IMR-90 (cell line): Measurements from ENCODE around the gene ANKRD44.

Experiments used
- CEBPB ChIP-seq: IDR thresholded peaks from 2 replicates; pipeline ENCODE4 v1.6.1; 2012; ENCODE audit warnings: low read depth, low read length, improper control_type of control experiment
- POLR2A ChIP-seq: IDR thresholded peaks from 2 replicates; pipeline ENCODE4 v1.6.1; 2012; ENCODE audit warnings: mild to moderate bottlenecking, low read depth, low read length
- RCOR1 ChIP-seq: IDR thresholded peaks from 2 replicates; pipeline ENCODE4 v1.6.1; 2012; ENCODE audit warnings: mild to moderate bottlenecking, low read length, improper control_type of control experiment; ENCODE audit not compliant: insufficient replicate concordance
- USF2 ChIP-seq: fragments of 150-350 bp; IDR thresholded peaks from 2 replicates; pipeline ENCODE4 v1.6.1; 2017; ENCODE audit warnings: mild to moderate bottlenecking, antibody characterized with exemption, low read length, low read depth

GRCh38 chr2:197250084-197250397, 60.5 kb downstream of the ANKRD44 start:
- TF ChIP-seq RCOR1 (no peak), CEBPB (no peak), POLR2A (no peak), USF2 (no peak)
